Measurements from ENCODE around the gene GPR162. TPM values are rescaled to one million over a fixed set of nuclear protein-coding genes. Genes with fewer than 3 reads are reported as not detected.

The GPR162 gene, protein sequence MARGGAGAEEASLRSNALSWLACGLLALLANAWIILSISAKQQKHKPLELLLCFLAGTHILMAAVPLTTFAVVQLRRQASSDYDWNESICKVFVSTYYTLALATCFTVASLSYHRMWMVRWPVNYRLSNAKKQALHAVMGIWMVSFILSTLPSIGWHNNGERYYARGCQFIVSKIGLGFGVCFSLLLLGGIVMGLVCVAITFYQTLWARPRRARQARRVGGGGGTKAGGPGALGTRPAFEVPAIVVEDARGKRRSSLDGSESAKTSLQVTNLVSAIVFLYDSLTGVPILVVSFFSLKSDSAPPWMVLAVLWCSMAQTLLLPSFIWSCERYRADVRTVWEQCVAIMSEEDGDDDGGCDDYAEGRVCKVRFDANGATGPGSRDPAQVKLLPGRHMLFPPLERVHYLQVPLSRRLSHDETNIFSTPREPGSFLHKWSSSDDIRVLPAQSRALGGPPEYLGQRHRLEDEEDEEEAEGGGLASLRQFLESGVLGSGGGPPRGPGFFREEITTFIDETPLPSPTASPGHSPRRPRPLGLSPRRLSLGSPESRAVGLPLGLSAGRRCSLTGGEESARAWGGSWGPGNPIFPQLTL
- 1 to 10 TPM; 1.3 to 7.5 (median 1.8) TPM for total RNA-seq
- polyA plus RNA-seq: 1 to 10 TPM; 2.6 to 9.3 (median 6.4) TPM
- long read RNA-seq, donor 1: 0 reads
- long read RNA-seq, donor 2, partial matches to known transcripts: 0 of 2 reads
- long read RNA-seq, donor 2, other reads (novel, unspliced or antisense): 0 of 2 reads
- long read RNA-seq, donor 3, partial matches to known transcripts: 0 of 1 reads
- long read RNA-seq, donor 3, other reads (novel, unspliced or antisense): 0 of 1 reads
- long read RNA-seq, donor 4: 0 reads
- long read RNA-seq, donor 5, partial matches to known transcripts: 0 of 1 reads
- long read RNA-seq, donor 5, other reads (novel, unspliced or antisense): 0 of 1 reads
- long read RNA-seq, donor 6, partial matches to known transcripts: 0 of 3 reads
- long read RNA-seq, donor 6, other reads (novel, unspliced or antisense): 0 of 3 reads
- long read RNA-seq, donor 7: 0 reads
- long read RNA-seq, donor 8: 0 reads
- long read RNA-seq, donor 9: 0 reads
- long read RNA-seq, donor 10: 0 reads

DNA sequence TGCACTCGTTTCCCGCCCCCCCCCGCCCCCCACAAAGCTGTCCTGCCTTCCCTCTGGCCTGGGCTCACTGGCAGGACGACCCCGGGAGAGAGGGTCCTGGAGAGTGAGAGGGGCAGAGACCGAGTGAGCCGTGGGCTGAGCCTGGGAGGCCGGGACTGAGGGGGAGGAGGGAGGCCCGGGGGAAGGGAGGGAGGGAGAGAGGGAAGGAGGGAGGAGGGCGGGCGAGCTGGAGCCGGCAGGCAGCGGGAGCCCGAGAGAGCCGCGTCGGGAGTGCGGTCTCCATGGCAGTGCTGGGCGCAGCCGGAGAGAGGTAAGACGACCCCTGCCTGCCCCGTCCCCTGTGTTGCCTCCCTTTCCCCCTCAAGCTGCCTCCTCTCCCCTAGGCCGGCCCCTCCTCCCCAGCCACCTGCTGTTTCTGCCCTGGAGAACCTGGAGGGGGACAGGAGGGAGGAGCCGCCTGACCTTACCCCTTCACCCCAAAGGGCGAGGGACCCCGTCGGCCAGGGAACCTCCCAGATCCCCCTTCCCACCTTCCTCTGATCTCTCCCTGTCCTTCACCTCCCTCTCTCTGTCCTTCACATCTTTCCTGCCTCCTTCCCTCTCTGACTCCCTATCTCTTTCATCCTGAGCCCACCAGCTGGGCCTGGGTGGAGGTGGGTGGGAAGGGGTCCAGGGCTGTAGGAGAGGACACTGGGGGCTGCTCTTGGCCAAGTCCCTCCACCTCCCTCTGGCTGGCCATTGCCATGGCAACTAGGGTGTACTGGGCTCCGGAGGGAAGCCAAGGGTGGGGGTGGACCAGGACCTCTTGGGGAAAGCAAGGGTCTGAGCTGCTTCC is at the start of gene GPR162:
Gene GPR162, plus strand, starts transcription at position 231 of the 835 bp plus-strand sequence. CDS start 2,078 bp downstream, outside the sequence.
- no peak for TF ChIP-seq POLR2AphosphoS5 (IDR thresholded peaks at IDR 0.05)
- TF ChIP-seq POLR2A (IDR thresholded peaks at IDR 0.05): no peak
- TF ChIP-seq EP300 (IDR thresholded peaks at IDR 0.05): no peak
- TF ChIP-seq, protein P1, sequence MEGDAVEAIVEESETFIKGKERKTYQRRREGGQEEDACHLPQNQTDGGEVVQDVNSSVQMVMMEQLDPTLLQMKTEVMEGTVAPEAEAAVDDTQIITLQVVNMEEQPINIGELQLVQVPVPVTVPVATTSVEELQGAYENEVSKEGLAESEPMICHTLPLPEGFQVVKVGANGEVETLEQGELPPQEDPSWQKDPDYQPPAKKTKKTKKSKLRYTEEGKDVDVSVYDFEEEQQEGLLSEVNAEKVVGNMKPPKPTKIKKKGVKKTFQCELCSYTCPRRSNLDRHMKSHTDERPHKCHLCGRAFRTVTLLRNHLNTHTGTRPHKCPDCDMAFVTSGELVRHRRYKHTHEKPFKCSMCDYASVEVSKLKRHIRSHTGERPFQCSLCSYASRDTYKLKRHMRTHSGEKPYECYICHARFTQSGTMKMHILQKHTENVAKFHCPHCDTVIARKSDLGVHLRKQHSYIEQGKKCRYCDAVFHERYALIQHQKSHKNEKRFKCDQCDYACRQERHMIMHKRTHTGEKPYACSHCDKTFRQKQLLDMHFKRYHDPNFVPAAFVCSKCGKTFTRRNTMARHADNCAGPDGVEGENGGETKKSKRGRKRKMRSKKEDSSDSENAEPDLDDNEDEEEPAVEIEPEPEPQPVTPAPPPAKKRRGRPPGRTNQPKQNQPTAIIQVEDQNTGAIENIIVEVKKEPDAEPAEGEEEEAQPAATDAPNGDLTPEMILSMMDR (IDR thresholded peaks at IDR 0.05): no peak
- peak; percentile 52 to 91 for DNase-seq
- Histone ChIP-seq H3K9me3 (no peaks in the 10 kb centered on the region), H3K27me3 (peaks cover 0 to 71% (median 38%) of the 10 kb centered on the region in 3 donors), H3K36me3 (no peaks in the 10 kb centered on the region), H3K4me1 (peaks cover 23 to 38% (median 30%) of the 10 kb centered on the region in 4 donors), H3K4me3 (peak within 1 kb of the TSS; percentile 42 to 49 (median 47)), H3K27ac (peak within 1 kb of the TSS in 4 of 5 donors; percentile 41 to 73 (median 62))
- intact Hi-C loops (cut with DNase I; ENCODE audit: low total_unique reads): loop anchor here (10.0 kb wide), 1 partner anchor 77 kb away; no protein-coding TSS in a partner anchor
- 1 to 3% (median 2%) methylated on average over 21 to 28 of the region's 28 CpGs for WGBS, 5 donors

DNA sequence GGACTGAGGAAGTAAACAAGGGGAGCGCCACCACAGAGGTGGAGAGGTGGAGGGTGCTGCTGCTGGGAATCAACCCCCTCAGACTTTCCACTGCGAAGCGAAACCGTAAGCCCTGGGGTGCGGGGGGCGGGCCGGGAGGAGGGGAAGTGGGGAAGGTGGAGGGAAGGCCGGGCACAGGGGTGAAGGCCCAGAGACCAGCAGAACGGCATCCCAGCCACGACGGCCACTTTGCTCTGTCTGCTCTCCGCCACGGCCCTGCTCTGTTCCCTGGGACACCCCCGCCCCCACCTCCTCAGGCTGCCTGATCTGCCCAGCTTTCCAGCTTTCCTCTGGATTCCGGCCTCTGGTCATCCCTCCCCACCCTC is 49.3 kb upstream of the GPR162 start, which contains the start of gene LAG3:
Gene LAG3, plus strand, starts transcription at position 190 of the 365 bp plus-strand sequence. CDS start 333 bp downstream, outside the sequence.
- Histone ChIP-seq H3K9me3 (no peaks in the 10 kb centered on the region), H3K4me1 (peaks cover 42 to 93% (median 83%) of the 10 kb centered on the region in 4 donors), H3K27me3 (peaks cover 0 to 31% (median 13%) of the 10 kb centered on the region in 3 donors), H3K36me3 (peaks cover 12 to 23% (median 19%) of the 10 kb centered on the region in 4 donors), H3K4me3 (peak within 1 kb of the TSS; percentile 39 to 48 (median 40)), H3K27ac (peak within 1 kb of the TSS in 4 of 5 donors; percentile 10 to 96 (median 47))
- DNase-seq: no peak
- intact Hi-C loops (cut with DNase I; ENCODE audit: low total_unique reads): no loop called here
- TF ChIP-seq, protein P1 (IDR thresholded peaks at IDR 0.05): no peak
- TF ChIP-seq EP300 (IDR thresholded peaks at IDR 0.05) (no peak), POLR2A (IDR thresholded peaks at IDR 0.05) (no peak), POLR2AphosphoS5 (IDR thresholded peaks at IDR 0.05) (no peak)
- WGBS, 5 donors: 50 to 69% (median 64%) methylated on average over 13 to 15 of the region's 15 CpGs

DNA sequence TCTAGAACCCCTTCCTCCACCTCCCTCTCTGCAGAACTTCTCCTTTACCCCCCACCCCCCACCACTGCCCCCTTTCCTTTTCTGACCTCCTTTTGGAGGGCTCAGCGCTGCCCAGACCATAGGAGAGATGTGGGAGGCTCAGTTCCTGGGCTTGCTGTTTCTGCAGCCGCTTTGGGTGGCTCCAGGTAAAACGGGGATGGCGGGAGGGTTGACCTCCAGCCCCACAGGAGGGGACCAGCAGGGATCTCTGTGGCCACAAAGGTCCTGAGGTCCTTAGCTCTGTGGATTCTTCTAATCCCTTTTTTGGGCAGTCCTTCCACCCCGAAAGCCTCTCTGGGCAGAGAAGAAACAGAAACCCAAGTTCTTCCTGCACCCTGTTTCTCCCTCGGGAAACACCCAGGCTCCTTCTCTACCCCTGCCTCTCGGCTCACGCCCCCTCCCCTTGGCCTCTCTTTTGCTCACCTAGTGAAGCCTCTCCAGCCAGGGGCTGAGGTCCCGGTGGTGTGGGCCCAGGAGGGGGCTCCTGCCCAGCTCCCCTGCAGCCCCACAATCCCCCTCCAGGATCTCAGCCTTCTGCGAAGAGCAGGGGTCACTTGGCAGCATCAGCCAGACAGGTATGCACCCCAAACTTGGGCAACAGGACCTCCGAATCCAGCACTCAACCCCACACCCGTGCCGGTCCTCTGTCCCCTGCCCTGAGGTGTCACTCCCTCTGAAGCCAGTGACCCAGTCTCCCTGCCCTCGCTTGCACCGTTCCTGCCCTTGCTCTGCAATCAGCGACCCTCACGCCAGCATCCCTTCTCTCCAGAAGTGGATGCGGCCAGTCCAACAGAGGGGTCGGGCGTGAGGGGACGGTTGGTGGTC is 48.7 kb upstream of the GPR162 start:
- intact Hi-C loops (cut with DNase I; ENCODE audit: low total_unique reads): no loop called here
- H3K9me3 ChIP-seq: no peaks in the 10 kb centered on the region
- peak overlapping the region; percentile 39 to 48 (median 40) for H3K4me3 ChIP-seq
- H3K4me1 ChIP-seq: peaks cover 37 to 92% (median 81%) of the 10 kb centered on the region in 4 donors
- peak overlapping the region in 4 of 5 donors; percentile 28 to 66 (median 59) for H3K27ac ChIP-seq
- peaks cover 12 to 23% (median 19%) of the 10 kb centered on the region in 4 donors for H3K36me3 ChIP-seq
- 61 to 78% (median 67%) methylated on average over 14 to 21 of the region's 21 CpGs for whole genome bisulfite sequencing, 5 donors
- TF ChIP-seq EP300 (IDR thresholded peaks at IDR 0.05) (no peak), POLR2AphosphoS5 (IDR thresholded peaks at IDR 0.05) (no peak), POLR2A (IDR thresholded peaks at IDR 0.05) (no peak)
- TF ChIP-seq, protein P1 (IDR thresholded peaks at IDR 0.05): no peak
- peaks cover 0 to 35% (median 13%) of the 10 kb centered on the region in 3 donors for H3K27me3 ChIP-seq
- DNase-seq: no peak
